HFF-Myc (cell line): ENCODE data around the gene DNM1L.
"Not testable (repeated sequence)": the region's sequence is repeated elsewhere in the genome, so short reads cannot be mapped to it uniquely, and the experiment has no call there.

Experiments
- DNase-seq: peaks from one replicate; pipeline ENCODE4 v3.0.0-alpha.2; 2011; ENCODE audit warnings: low read depth; ENCODE audit errors: extremely low read depth
- H3K4me3 ChIP-seq: replicated peaks from 2 replicates; pipeline ENCODE4 v1.5.1; 2011; ENCODE audit warnings: low read depth, mild to moderate bottlenecking, control low read depth, low read length
- TF ChIP-seq, protein P1 (sequence below): IDR thresholded peaks from 2 replicates; pipeline ENCODE4 v1.5.1; 2012; ENCODE audit warnings: mild to moderate bottlenecking, low read depth, low read length, control low read depth; ENCODE audit errors: missing control alignments

Gene DNM1L

DNA sequence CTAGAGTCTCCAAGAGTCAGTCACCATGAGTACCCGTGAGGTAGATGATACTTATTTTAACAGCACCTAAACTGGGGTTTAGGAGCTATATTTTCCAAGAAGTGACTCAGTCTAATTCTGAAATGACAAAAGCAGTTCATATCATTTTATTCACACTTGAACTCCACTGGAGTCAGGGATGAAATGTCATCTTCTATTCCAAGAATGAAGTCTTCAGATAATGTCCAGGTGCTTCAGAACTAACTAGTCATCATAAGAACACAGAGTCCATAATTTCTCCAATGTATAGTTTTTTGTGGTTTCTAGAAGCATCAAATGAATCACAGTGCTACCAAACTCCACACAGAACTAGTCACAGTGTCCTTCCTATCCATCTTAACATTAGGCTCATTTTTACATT, 13.3 kb downstream of the DNM1L start:
- no peak overlapping the region for H3K4me3 ChIP-seq
- TF ChIP-seq, protein P1, sequence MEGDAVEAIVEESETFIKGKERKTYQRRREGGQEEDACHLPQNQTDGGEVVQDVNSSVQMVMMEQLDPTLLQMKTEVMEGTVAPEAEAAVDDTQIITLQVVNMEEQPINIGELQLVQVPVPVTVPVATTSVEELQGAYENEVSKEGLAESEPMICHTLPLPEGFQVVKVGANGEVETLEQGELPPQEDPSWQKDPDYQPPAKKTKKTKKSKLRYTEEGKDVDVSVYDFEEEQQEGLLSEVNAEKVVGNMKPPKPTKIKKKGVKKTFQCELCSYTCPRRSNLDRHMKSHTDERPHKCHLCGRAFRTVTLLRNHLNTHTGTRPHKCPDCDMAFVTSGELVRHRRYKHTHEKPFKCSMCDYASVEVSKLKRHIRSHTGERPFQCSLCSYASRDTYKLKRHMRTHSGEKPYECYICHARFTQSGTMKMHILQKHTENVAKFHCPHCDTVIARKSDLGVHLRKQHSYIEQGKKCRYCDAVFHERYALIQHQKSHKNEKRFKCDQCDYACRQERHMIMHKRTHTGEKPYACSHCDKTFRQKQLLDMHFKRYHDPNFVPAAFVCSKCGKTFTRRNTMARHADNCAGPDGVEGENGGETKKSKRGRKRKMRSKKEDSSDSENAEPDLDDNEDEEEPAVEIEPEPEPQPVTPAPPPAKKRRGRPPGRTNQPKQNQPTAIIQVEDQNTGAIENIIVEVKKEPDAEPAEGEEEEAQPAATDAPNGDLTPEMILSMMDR: no peak
- no peak for DNase-seq

DNA sequence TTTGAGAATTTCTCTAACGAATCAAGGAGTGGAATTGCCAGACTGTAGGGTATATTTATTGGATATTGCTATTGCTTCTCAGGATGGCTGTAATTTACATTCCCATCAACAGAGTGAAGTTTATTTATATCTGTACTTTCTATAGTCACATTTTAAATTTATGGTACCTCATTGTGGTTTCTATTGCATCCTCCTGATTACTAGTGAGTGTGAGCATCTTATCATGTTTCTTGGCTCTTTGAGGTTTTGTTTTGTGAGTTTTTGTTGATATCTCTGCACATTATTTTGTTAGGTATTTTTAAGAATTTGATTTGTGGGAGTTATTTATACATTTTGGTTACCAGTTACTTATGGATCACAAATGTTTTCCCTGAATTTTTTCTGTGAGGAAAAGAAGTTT, 13.9 kb downstream of the DNM1L start:
- no peak for DNase-seq
- TF ChIP-seq, protein P1: no peak

DNA sequence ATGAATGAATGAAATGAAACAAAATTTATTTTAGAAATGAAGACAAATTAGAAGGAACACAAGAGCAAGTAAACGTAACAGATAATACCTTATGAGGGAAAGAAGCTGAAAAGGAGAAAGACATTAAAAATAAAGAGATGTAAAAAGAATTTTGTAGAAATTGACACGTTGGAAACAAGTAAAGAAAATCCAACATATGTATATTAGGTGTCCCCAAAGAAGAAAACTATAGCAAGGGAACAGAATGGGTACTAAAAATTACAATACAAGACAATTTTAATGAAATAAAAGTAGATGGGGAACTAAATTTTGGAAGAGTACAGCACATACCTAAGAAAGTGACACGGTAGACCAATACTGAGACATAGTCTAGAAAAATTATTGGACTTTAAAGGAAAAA, 16.7 kb downstream of the DNM1L start:
- H3K4me3 ChIP-seq: no peak overlapping the region
- TF ChIP-seq, protein P1: no peak
- DNase-seq: no peak

More for the DNA sequence above, 13.9 kb downstream of the DNM1L start:
- H3K4me3 ChIP-seq: no peak overlapping the region

DNA sequence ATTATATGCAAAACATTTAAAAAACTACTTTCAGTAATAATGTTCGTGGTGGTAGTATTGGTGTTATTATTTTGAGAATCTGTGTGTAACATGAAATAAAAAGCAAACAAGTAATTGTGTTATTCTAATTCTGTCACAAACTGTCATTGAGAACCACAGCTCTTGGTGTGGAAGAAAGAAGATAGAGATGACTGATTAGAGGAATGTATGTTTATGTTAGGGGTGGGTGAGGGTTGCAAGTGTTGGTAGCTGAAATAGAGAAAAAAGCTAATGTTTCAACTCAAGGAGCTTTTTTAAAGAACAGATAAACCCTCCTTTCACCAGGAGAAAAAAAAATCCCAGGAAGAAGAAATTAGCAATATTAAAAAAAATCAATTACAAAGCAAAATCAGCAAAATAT, 18.3 kb downstream of the DNM1L start:
- no peak for DNase-seq
- TF ChIP-seq, protein P1: no peak

DNA sequence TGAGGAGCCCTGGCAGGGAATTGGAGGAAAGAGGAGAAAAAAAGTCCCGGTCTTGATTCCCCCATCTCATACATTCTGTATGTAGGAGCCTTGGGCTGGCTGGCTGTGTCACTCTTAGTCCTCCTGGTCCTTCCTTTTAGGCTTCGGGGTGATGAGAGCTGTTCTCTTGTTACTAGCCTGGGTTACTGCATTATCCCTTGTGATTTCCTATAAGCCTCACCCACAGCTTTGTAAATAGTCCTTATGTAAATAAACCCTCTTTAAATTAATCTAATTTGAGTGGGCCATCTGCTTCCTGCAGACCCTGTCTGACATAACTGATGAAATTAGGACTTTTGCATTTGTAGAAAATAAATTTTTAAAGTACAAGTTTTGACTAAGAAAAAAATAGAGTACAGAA, 19.2 kb downstream of the DNM1L start:
- TF ChIP-seq, protein P1: no peak
- DNase-seq: no peak

More for the DNA sequence above, 18.3 kb downstream of the DNM1L start:
- H3K4me3 ChIP-seq: no peak overlapping the region

DNA sequence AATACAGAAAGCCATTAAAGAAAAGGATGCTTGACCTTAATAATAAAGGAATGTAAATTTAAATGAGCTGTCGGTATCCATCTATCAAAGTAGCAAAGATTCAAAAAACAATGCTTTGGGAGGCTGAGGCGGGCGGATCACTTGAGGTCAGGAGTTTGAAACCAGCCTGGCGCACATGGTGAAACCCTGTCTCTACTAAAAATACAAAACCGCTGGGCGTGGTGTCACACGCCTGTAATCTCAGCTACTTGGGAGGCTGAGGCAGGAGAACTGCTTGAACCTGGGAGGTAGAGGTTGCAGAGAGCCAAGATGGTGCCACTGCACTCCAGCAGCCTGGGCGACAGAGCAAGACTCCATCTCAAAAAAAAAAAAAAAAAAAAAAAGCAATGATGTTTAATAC, 20.3 kb downstream of the DNM1L start:
- not testable (repeated sequence) for H3K4me3 ChIP-seq, DNase-seq

More for the DNA sequence above, 19.2 kb downstream of the DNM1L start:
- H3K4me3 ChIP-seq: no peak overlapping the region

DNA sequence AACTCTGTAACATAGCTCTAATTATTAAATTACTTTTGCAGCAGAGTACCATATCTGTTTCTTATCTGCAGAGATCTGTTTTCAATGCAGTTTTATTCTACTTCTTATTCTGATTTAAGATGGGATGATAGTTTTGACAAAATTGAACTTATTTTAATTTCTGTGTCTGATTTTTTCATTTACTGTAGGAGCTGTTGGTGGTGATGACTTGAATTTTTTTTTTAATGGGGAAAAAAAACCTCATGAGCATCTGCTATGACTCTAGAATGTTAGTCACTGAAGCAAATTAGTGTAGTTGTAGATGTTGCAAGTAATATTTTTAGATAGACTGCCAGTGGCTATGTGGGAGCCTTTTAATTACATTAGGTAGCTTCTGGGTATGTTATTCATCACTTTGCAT, 23.4 kb downstream of the DNM1L start:
- no peak for DNase-seq

More for the DNA sequence above, 23.4 kb downstream of the DNM1L start:
- H3K4me3 ChIP-seq: no peak overlapping the region
- TF ChIP-seq, protein P1: no peak
